HL-60 (cell line): ENCODE data around the gene DIP2C.
"Not testable (repeated sequence)": the region's sequence is repeated elsewhere in the genome, so short reads cannot be mapped to it uniquely, and the experiment has no call there.

ENCODE experiments used
- CTCF ChIP-seq: IDR thresholded peaks from one replicate; pipeline ENCODE4 v1.5.1; 2011; ENCODE audit warnings: low read length, control low read depth, inconsistent platforms; ENCODE audit not compliant: insufficient read depth
- POLR2AphosphoS5 ChIP-seq: IDR thresholded peaks from 2 replicates; pipeline ENCODE4 v1.6.1; 2012; ENCODE audit warnings: low read depth
- REST ChIP-seq: IDR thresholded peaks from 2 replicates; pipeline ENCODE4 v1.6.1; 2012; ENCODE audit warnings: low read depth; ENCODE audit not compliant: insufficient replicate concordance

DNA sequence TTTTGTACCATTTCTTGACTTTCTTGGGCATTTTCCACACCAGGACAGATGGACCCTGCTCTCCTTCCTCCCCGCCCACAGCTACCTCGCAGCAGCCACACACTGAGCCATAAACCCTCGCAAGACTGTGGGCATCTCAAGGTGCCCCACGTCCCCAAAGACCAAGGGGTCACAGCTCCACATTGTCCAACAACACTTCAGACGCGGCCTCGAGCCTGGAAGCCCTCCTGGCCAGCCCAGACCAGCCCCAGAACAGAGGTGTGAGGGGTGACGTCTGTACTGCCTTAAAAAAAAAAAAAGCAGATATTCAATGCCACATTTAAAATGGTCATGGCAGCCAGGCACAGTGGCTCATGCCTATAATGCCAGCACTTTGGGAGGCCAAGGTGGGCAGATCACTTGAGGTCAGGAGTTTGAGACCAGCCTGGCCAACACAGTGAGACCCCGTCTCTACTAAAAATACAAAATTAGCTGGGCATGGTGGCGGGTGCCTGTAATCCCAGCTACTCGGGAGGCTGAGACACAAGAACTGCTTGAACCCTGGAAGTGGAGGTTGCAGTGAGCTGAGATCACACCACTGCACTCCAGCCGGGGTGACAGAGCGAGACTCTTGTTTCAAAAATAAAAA lies 36.5 kb downstream of the DIP2C start:
- not testable (repeated sequence) for TF ChIP-seq REST, CTCF, POLR2AphosphoS5
